Naive thymus-derived CD4-positive, alpha-beta T cell (primary cell): Measurements from ENCODE around the gene PKNOX2. TPM values are rescaled to one million over a fixed set of nuclear protein-coding genes. Genes with fewer than 3 reads are reported as not detected.

Source experiments
- ATAC-seq: fragments of 150-1000 bp; cut with Tn5 transposase; 2 replicates; pipeline ENCODE4 v1.10.0; 2021; ENCODE audit warnings: mild to moderate bottlenecking, moderate library complexity
- CTCF ChIA-PET: fragments of 350-600 bp; sonication (Branson Sonifier 250); formaldehyde crosslinking; loops from one replicate; lab custom pipeline; 2021; ENCODE audit warnings: antibody characterized with exemption; lab: Charles Lee
- POLR2A ChIA-PET: fragments of 350-600 bp; sonication (Branson Sonifier 250); formaldehyde crosslinking; loops from one replicate; lab custom pipeline; 2021; ENCODE audit warnings: antibody characterized with exemption, inconsistent platforms; lab: Charles Lee
- DNase-seq, 9 donors: peaks; one replicate each; pipeline versions ENCODE4 v3.0.0 to v3.0.0-alpha.2; 2020 to 2022; ENCODE audit warnings: mixed read lengths in 1 of 9
- H3K27ac ChIP-seq: one replicate; pipeline ENCODE4 v1.7.0; 2013; ENCODE audit warnings: mild to moderate bottlenecking, low read depth, low read length, moderate library complexity
- H3K27me3 ChIP-seq, 2 donors: one replicate each; pipeline ENCODE4 v1.7.0; 2013; ENCODE audit warnings: low read length in 2 of 2, mild to moderate bottlenecking in 2 of 2, moderate library complexity in 2 of 2; ENCODE audit not compliant: control insufficient read depth in 2 of 2, insufficient read depth in 2 of 2
- H3K36me3 ChIP-seq, 3 experiments: 1 replicate in 2 of 3; 2 replicates in 1 of 3; pipeline ENCODE4 v1.7.0; 2013; ENCODE audit warnings: low read length in 3 of 3, mild to moderate bottlenecking in 3 of 3, moderate library complexity in 1 of 3; ENCODE audit not compliant: insufficient read depth in 3 of 3, control insufficient read depth in 2 of 3
- H3K4me1 ChIP-seq, 2 donors: one replicate each; pipeline ENCODE4 v1.7.0; 2013; ENCODE audit warnings: low read length in 2 of 2, mild to moderate bottlenecking in 2 of 2, moderate library complexity in 1 of 2; ENCODE audit not compliant: control insufficient read depth in 2 of 2, insufficient read depth in 2 of 2
- H3K4me3 ChIP-seq: 2 replicates; pipeline ENCODE4 v1.7.0; 2013; ENCODE audit warnings: mild to moderate bottlenecking, low read length
- H3K9me3 ChIP-seq, 3 experiments: 1 replicate in 2 of 3; 2 replicates in 1 of 3; pipeline ENCODE4 v1.7.0; 2013; ENCODE audit warnings: low read length in 3 of 3; ENCODE audit not compliant: control insufficient read depth in 2 of 3
- H3K27ac Mint-ChIP-seq, 9 donors: one replicate each; pipeline ENCODE4 v1.8.0; 2020 to 2022; ENCODE audit warnings: mixed read lengths in 9 of 9, mild to moderate bottlenecking in 8 of 9, moderate library complexity in 5 of 9, inconsistent platforms in 2 of 9
- H3K27me3 Mint-ChIP-seq, 5 donors: one replicate each; pipeline ENCODE4 v1.8.0; 2021 to 2022; ENCODE audit warnings: mixed read lengths in 5 of 5, mild to moderate bottlenecking in 1 of 5
- H3K36me3 Mint-ChIP-seq, 5 donors: one replicate each; pipeline ENCODE4 v1.8.0; 2020 to 2022; ENCODE audit warnings: mixed read lengths in 5 of 5, mild to moderate bottlenecking in 3 of 5, inconsistent platforms in 1 of 5
- H3K4me1 Mint-ChIP-seq, 7 donors: one replicate each; pipeline ENCODE4 v1.8.0; 2020 to 2022; ENCODE audit warnings: mixed read lengths in 7 of 7, mild to moderate bottlenecking in 3 of 7, inconsistent platforms in 1 of 7
- H3K4me3 Mint-ChIP-seq, 10 donors: one replicate each; pipeline ENCODE4 v1.8.0; 2020 to 2022; ENCODE audit warnings: mild to moderate bottlenecking in 10 of 10, mixed read lengths in 10 of 10, moderate library complexity in 6 of 10, inconsistent platforms in 2 of 10
- H3K9me3 Mint-ChIP-seq, 11 donors: one replicate each; pipeline ENCODE4 v1.8.0; 2020 to 2022; ENCODE audit warnings: mixed read lengths in 11 of 11, mild to moderate bottlenecking in 4 of 11, inconsistent platforms in 1 of 11, moderate library complexity in 1 of 11
- intact Hi-C, 2 donors: fragments of 100-400 bp; cut with micrococcal nuclease; formaldehyde crosslinking; loops; one replicate each; pipeline ENCODE4 v1.15.1; 2023
- polyA plus RNA-seq, 2 donors: library from polyadenylated mRNA; unstranded; fragments of 300-500 nt; fragmentation: Illumina TruSeq; gene quantifications; one replicate each; pipeline ENCODE4 v1.2.3, GENCODE V29; 2021
- total RNA-seq, 6 experiments: library from RNA in 5 of 6; stranded (reverse) in 5 of 6; gene quantifications; 1 replicate in 5 of 6; 2 replicates in 1 of 6; pipeline ENCODE4 v1.2.3 and lab custom pipeline; 2021 to 2026

Gene PKNOX2
- total and polyA plus RNA-seq, 7 experiments from 2014 or later, result not detected

DNA sequence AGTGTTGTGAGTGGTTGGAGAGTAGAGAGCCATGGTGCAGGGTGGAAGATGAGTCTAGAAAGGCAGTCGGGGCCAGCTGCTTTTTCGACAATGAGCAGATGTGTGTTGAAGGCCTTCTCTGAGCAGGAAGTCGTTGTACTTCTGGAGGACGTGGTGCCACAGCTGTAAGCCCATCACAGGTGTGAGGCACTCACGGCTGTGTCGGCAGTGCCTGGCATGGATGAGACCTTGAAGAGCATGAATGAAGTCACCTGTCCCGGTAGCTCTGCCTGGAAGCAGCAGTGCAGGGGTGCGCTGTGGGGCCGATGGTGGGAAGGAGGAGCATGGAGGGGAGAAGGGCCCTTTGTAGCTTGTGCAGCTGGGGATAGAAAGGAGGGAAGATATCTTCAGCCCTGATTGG is 165.2 kb downstream of the PKNOX2 start:
- no peaks in the 10 kb centered on the region for H3K36me3 ChIP-seq
- Mint-ChIP-seq H3K9me3 (no peaks in the 10 kb centered on the region), H3K4me3 (no peak overlapping the region), H3K36me3 (no peaks in the 10 kb centered on the region), H3K27me3 (peaks cover 8 to 18% (median 13%) of the 10 kb centered on the region in 5 donors), H3K4me1 (peaks cover 0 to 7% (median 0%) of the 10 kb centered on the region in 7 donors), H3K27ac (peak overlapping the region in 1 of 9 donors; percentile 2)
- no peak overlapping the region for H3K27ac ChIP-seq
- DNase-seq (no peak), ATAC-seq (no peak)
- POLR2A ChIA-PET, result no interaction called here
- no peak overlapping the region for H3K4me3 ChIP-seq
- H3K27me3 ChIP-seq, result no peaks in the 10 kb centered on the region
- no peaks in the 10 kb centered on the region for H3K4me1 ChIP-seq
- CTCF ChIA-PET, result no interaction called here
- H3K9me3 ChIP-seq, result no peaks in the 10 kb centered on the region
- intact Hi-C loops, result no loop called here

DNA sequence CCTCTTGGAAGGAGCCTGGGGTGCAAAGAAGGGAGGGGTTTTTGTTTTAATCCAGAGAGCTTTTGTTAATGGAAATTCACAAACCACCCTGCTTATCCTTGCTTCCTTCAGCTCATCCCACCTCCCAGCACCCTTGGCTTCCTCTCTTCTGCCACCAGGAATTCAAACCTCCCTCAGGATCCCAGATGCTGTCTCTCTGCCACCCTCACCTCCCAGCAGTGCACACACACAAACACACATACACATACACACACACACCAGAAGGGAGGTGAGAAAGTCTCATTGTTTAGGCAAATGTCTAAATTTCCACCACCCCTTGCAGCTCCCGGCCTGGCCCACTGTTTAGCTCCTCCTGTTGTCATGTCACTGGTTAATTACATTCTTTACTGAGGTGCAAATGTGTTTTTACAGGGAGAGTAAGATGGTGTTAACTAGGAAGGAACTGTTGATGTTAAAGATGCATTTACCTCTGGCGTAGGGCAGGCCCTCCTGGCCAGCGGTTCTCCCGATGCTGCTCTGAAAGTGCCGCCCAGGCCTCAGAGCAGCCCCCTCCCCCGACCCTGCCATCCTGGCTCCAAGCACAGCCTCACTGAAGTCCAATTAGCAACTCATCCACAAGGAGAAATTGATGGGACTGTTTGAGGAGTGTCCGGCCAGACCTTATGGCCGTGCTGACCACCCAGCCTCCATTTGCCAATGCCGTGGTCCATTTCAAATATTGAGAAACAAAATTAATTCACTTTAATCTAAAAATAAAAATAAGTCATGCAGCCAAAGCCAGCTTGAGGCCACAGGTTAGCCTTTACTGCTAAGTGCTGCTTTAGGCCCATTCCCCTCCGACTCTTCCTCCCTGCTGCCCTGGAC is 166.1 kb downstream of the PKNOX2 start:
- H3K4me3 ChIP-seq, result no peak overlapping the region
- no peaks in the 10 kb centered on the region for H3K27me3 ChIP-seq
- no peak overlapping the region for H3K27ac ChIP-seq
- H3K9me3 Mint-ChIP-seq, result no peaks in the 10 kb centered on the region
- H3K4me1 ChIP-seq, result no peaks in the 10 kb centered on the region
- ChIA-PET CTCF (interaction anchor here (0.6 kb wide), 1 partner anchor 24 kb away, joined by 3 read pairs; no protein-coding TSS in a partner anchor), POLR2A (no interaction called here)
- peaks cover 8 to 18% (median 13%) of the 10 kb centered on the region in 5 donors for H3K27me3 Mint-ChIP-seq
- no peaks in the 10 kb centered on the region for H3K36me3 Mint-ChIP-seq
- H3K27ac Mint-ChIP-seq, result no peak overlapping the region
- no peaks in the 10 kb centered on the region for H3K36me3 ChIP-seq
- H3K9me3 ChIP-seq, result no peaks in the 10 kb centered on the region
- intact Hi-C loops, result no loop called here
- no peak for DNase-seq
- no peak overlapping the region for H3K4me3 Mint-ChIP-seq
- no peak for ATAC-seq
- H3K4me1 Mint-ChIP-seq, result peaks cover 0 to 7% (median 0%) of the 10 kb centered on the region in 7 donors

DNA sequence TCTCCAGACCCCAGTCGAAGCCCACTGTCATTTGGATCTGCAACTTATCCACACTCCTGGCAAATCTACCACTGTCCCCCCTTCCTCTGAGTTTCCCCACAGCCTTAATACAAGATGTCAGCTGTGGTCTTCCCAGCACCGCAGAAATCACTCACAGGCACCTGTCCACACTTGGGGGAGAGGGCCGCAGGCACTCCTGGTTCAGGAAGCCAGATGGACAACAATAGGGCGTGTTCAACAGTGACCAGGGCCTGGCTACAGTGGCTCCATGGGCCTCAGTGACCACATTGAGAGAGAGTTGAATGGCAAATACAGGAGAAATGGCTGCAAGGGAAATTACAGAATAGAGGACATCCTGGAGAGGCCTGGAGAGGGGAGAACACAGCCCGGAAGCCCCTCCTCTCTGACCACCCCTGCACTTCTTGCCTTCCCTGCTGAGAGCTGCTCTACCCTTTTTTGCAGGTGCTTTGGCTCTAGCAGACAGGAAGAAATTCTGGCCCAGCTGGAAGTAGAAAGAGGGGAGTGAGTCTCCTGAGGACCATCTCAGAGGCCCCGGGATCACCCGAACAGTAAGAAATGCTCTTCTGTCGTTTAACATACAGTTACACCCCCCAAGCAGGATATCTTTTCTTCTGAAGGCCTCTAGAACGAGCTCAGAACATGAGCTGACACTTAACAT is 166.9 kb downstream of the PKNOX2 start:
- peaks cover 0 to 7% (median 0%) of the 10 kb centered on the region in 7 donors for H3K4me1 Mint-ChIP-seq
- H3K9me3 Mint-ChIP-seq, result no peaks in the 10 kb centered on the region
- DNase-seq, result no peak
- H3K4me1 ChIP-seq, result no peaks in the 10 kb centered on the region
- no peaks in the 10 kb centered on the region for H3K27me3 ChIP-seq
- no peak overlapping the region for H3K4me3 ChIP-seq
- no peak overlapping the region for H3K4me3 Mint-ChIP-seq
- no peak overlapping the region for H3K27ac Mint-ChIP-seq
- H3K36me3 ChIP-seq, result no peaks in the 10 kb centered on the region
- no peaks in the 10 kb centered on the region for H3K9me3 ChIP-seq
- H3K36me3 Mint-ChIP-seq, result no peaks in the 10 kb centered on the region
- no peak overlapping the region for H3K27ac ChIP-seq
- ChIA-PET CTCF (no interaction called here), POLR2A (no interaction called here)
- intact Hi-C loops, result no loop called here
- peaks cover 6 to 18% (median 13%) of the 10 kb centered on the region in 5 donors for H3K27me3 Mint-ChIP-seq
- no peak for ATAC-seq

DNA sequence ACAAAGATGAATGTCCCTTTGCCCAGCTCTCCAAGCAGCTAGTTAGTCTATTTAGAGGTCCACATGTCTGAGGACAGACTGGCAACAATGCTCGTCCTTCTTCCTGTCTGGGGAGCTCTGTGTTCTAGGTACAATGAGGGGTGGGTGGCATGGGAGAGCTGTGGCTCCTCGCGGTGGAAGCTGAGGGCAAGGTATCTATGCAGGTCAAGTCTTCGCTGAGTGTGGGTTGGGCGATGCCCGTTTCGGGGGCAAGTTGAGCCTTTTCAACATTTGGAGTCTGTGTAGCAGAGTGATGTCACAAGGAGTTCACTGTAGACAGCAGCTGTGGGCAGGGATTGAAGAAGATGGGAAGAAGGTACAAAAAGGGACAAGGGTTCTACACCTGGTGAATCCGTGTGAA is 168.3 kb downstream of the PKNOX2 start:
- no peaks in the 10 kb centered on the region for H3K9me3 Mint-ChIP-seq
- CTCF ChIA-PET, result no interaction called here

DNA sequence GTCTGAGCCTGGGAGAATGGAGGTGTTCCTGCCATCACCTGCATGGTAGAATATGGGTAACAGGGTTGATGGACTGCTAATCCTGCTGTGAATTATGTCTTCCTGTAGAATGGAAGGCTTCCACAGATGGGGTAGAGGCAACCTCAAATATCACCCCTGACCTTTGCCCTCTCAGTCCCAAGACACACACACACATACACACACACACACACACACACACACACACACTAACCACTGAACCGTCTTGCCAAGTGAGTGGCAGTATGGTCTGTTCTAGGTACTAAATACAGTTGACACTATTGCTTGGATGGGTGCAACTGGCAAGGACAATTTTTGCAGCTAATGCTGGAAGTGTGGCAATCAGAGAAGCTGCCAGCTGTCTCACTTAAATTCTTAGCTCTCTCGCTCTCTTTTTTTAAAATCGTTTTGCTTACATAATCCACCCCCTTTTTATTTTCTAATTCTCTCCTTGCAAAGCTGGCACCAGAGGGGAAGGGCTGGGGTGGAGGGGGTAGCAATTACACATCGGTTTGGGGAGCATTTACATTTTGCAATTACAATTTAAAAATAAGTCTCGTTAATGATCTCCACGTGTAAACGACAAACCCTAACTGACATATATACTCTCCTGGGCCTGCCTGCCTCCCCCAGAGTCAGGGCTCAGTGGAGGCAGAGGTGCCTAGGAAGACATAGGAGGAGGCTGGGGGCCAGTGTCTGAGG is 169.0 kb downstream of the PKNOX2 start:
- H3K27ac Mint-ChIP-seq, result no peak overlapping the region
- CTCF ChIA-PET, result no interaction called here

More for the DNA sequence above, 168.3 kb downstream of the PKNOX2 start:
- POLR2A ChIA-PET, result no interaction called here
- Histone ChIP-seq H3K36me3 (no peaks in the 10 kb centered on the region), H3K27me3 (no peaks in the 10 kb centered on the region), H3K27ac (no peak overlapping the region), H3K4me1 (no peaks in the 10 kb centered on the region), H3K4me3 (no peak overlapping the region), H3K9me3 (no peaks in the 10 kb centered on the region)
- ATAC-seq (no peak), DNase-seq (no peak)
- peaks cover 0 to 7% (median 0%) of the 10 kb centered on the region in 7 donors for H3K4me1 Mint-ChIP-seq
- intact Hi-C loops, result no loop called here
- H3K4me3 Mint-ChIP-seq, result no peak overlapping the region
- peak overlapping the region in 1 of 9 donors; percentile 39 for H3K27ac Mint-ChIP-seq
- no peaks in the 10 kb centered on the region for H3K36me3 Mint-ChIP-seq
- peaks cover 6 to 16% (median 10%) of the 10 kb centered on the region in 5 donors for H3K27me3 Mint-ChIP-seq

DNA sequence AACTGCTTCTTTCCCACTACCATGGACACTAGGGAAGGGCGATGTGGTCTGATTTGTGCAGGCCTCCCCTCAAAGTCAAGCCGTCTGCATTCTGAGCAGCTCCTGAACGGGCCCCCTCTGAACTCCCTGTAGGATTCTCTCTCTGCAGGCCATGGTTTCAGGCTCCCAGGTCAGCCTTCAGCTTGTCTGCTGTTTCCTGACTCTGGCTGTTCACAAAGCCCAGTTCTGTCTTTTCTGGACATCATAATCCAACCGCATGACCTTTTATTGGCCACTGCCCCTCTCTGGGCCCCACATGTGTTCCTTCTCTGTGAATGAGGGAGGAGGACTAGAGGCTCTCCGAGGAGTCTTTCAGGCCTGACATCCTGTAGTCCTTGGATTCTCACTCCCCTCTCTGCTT is 170.6 kb downstream of the PKNOX2 start:
- H3K27ac Mint-ChIP-seq, result no peak overlapping the region
- intact Hi-C loops, result no loop called here
- ChIA-PET CTCF (no interaction called here), POLR2A (no interaction called here)
- Histone ChIP-seq H3K4me1 (no peaks in the 10 kb centered on the region), H3K36me3 (no peaks in the 10 kb centered on the region), H3K27ac (no peak overlapping the region), H3K4me3 (no peak overlapping the region), H3K9me3 (no peaks in the 10 kb centered on the region), H3K27me3 (no peaks in the 10 kb centered on the region)
- no peak for DNase-seq
- no peak for ATAC-seq
- peaks cover 0 to 22% (median 5%) of the 10 kb centered on the region in 5 donors for H3K27me3 Mint-ChIP-seq
- no peak overlapping the region for H3K4me3 Mint-ChIP-seq
- no peaks in the 10 kb centered on the region for H3K9me3 Mint-ChIP-seq
- no peaks in the 10 kb centered on the region for H3K36me3 Mint-ChIP-seq
- no peaks in the 10 kb centered on the region for H3K4me1 Mint-ChIP-seq

More for the DNA sequence above, 169.0 kb downstream of the PKNOX2 start:
- Histone ChIP-seq H3K4me3 (no peak overlapping the region), H3K36me3 (no peaks in the 10 kb centered on the region), H3K27me3 (no peaks in the 10 kb centered on the region), H3K4me1 (no peaks in the 10 kb centered on the region), H3K9me3 (no peaks in the 10 kb centered on the region), H3K27ac (no peak overlapping the region)
- intact Hi-C loops, result no loop called here
- Mint-ChIP-seq H3K36me3 (no peaks in the 10 kb centered on the region), H3K9me3 (no peaks in the 10 kb centered on the region), H3K4me1 (peaks cover 0 to 7% (median 0%) of the 10 kb centered on the region in 7 donors), H3K27me3 (peaks cover 6 to 13% (median 8%) of the 10 kb centered on the region in 5 donors), H3K4me3 (no peak overlapping the region)
- DNase-seq (no peak), ATAC-seq (no peak)
- POLR2A ChIA-PET, result no interaction called here
